Karpas-422 (cell line): ENCODE data around the gene PLEKHG4. TPM values are rescaled to one million over a fixed set of nuclear protein-coding genes. Genes with fewer than 3 reads are reported as not detected.

Experiments
- DNase-seq: peaks from one replicate; pipeline ENCODE4 v3.0.0-alpha.2; 2015
- H2AFZ ChIP-seq: fragments of 200-600 bp; sonication (generic); 2 replicates; pipeline ENCODE4 v1.6.1; 2014; ENCODE audit warnings: antibody characterized with exemption, low read length, mixed read lengths
- H3K27ac ChIP-seq: fragments of 200-600 bp; sonication (generic); 2 replicates; pipeline ENCODE4 v1.5.1; 2014; ENCODE audit warnings: mild to moderate bottlenecking, low read length, moderate library complexity
- H3K27me3 ChIP-seq: fragments of 200-600 bp; sonication (generic); 2 replicates; pipeline ENCODE4 v1.6.1; 2014; ENCODE audit warnings: low read length, mixed read lengths
- H3K36me3 ChIP-seq: fragments of 200-600 bp; sonication (generic); 2 replicates; pipeline ENCODE4 v1.6.1; 2014; ENCODE audit warnings: low read length, mixed read lengths; ENCODE audit not compliant: insufficient read depth
- H3K4me1 ChIP-seq: fragments of 200-600 bp; sonication (generic); 2 replicates; pipeline ENCODE4 v1.6.1; 2014; ENCODE audit warnings: mild to moderate bottlenecking, low read length, mixed read lengths
- H3K4me2 ChIP-seq: fragments of 200-600 bp; sonication (generic); 2 replicates; pipeline ENCODE4 v1.6.1; 2014; ENCODE audit warnings: low read length, low read depth, mild to moderate bottlenecking; ENCODE audit not compliant: poor library complexity, severe bottlenecking
- H3K4me3 ChIP-seq: fragments of 200-600 bp; sonication (generic); 2 replicates; pipeline ENCODE4 v1.5.1; 2014; ENCODE audit warnings: mild to moderate bottlenecking, antibody characterized with exemption, low read length, mixed read lengths
- H3K79me2 ChIP-seq: fragments of 200-600 bp; sonication (generic); 2 replicates; pipeline ENCODE4 v1.6.1; 2014; ENCODE audit warnings: mild to moderate bottlenecking, low read length, mixed read lengths
- H3K9ac ChIP-seq: fragments of 200-600 bp; sonication (generic); 2 replicates; pipeline ENCODE4 v1.6.0; 2014; ENCODE audit warnings: low read length
- H3K9me2 ChIP-seq: fragments of 200-600 bp; sonication (generic), shearing (Covaris generic); replicated peaks from 2 replicates; pipeline ENCODE4 v1.6.0; 2014; ENCODE audit warnings: mild to moderate bottlenecking, low read length, moderate library complexity; ENCODE audit not compliant: insufficient read depth
- H3K9me3 ChIP-seq: fragments of 300-700, 200-600 bp; sonication (generic); 2 replicates; pipeline ENCODE4 v1.6.1; 2014; ENCODE audit warnings: low read length, mixed read lengths
- H4K20me1 ChIP-seq: fragments of 200-600 bp; sonication (generic); 2 replicates; pipeline ENCODE4 v1.6.1; 2014; ENCODE audit warnings: mild to moderate bottlenecking, antibody characterized with exemption, low read length, low read depth; ENCODE audit not compliant: insufficient read depth
- total RNA-seq: library from RNA; depleted of rRNA; stranded (reverse); fragments of >200 nt; shearing (Covaris generic); gene quantifications from 2 replicates; pipeline ENCODE4 v1.2.3, GENCODE V29; 2014; ENCODE audit warnings: low replicate concordance

Gene PLEKHG4
- total RNA-seq, 1 experiment from 2014 or later: 0.86 TPM

DNA sequence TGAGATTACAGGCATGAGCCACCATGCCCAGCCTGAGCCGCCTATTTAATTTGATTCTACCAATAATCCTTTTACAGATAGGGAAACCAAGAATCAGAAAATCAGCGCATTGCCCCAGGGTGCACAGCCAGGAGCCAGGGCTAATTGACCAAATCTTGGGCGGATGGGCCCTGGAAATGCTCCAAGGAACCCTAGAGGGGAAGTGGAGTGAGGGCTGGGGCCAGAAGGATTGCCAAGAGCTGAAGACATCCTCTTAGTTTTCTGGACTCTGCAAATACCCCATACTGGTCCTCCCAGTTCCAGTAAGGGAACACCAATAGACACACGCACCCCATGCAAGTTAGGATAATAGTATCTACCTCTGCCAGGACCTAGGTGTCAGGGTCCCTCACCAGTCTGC lies 35.9 kb upstream of the PLEKHG4 start:
- no peak overlapping the region for H2AFZ ChIP-seq
- DNase-seq: no peak
- H3K36me3 ChIP-seq: no peaks in the 10 kb centered on the region
- H4K20me1 ChIP-seq: peaks cover 16% of the 10 kb centered on the region; the same call in 1 of the 2 replicates
- peak overlapping the region; percentile 65 for H3K9ac ChIP-seq
- peak overlapping the region; percentile 95 for H3K4me2 ChIP-seq
- no peak overlapping the region for H3K4me3 ChIP-seq
- peaks cover 43% of the 10 kb centered on the region for H3K4me1 ChIP-seq
- peak overlapping the region; percentile 80 for H3K27ac ChIP-seq
- peaks cover 30% of the 10 kb centered on the region for H3K79me2 ChIP-seq
- no peaks in the 10 kb centered on the region for H3K27me3 ChIP-seq
- no peaks in the 10 kb centered on the region for H3K9me2 ChIP-seq
- no peaks in the 10 kb centered on the region for H3K9me3 ChIP-seq

DNA sequence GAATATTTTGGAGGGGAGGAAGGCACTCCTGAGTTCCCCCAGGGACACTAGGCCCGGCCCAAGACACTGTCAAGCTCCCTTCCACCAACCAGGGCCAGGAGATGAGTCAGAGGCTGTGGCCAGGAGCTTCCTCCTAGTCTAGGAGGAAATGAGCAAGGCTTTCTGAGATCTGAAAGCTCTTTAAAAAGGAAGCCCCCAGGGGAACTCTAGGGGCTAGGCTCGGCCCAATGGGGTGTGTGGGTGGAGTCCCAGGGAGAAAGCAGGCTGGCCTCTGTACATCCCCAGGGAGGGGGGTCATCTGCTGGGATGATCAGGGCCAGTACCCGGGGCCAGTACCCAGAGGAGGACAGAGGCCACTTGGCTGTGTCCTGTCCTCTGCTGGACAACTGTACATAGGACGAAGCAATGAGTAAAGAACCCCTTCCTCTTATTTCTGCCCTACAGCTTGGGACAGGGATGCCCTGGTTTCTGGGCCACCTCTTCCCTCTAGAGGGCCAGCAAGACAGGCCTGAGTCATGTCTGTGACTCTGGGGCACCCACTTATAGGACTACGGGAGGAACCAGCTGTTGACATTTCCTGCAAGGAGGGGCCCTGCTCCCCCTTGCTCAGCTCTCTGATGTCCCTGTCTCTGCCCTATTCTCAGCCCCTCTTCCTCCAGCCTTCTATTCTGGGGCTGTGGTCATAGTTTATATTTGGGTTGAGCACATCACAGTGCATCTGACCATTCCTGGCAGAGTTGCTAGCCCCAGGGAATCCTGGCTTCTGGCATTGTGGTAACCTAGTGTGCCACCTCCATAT lies 34.7 kb upstream of the PLEKHG4 start:
- no peaks in the 10 kb centered on the region for H3K36me3 ChIP-seq
- peak overlapping the region; percentile 88 for H3K4me3 ChIP-seq

GRCh38 chr16:67245186-67245585 lies 34.1 kb upstream of the PLEKHG4 start:
- no peaks in the 10 kb centered on the region for H3K36me3 ChIP-seq
- H3K9ac ChIP-seq: peak overlapping the region; percentile 79
- H3K27me3 ChIP-seq: no peaks in the 10 kb centered on the region
- no peak overlapping the region for H2AFZ ChIP-seq
- H3K9me2 ChIP-seq: no peaks in the 10 kb centered on the region
- H3K4me1 ChIP-seq: peaks cover 59% of the 10 kb centered on the region
- H3K4me3 ChIP-seq: peak overlapping the region; percentile 88
- peak overlapping the region; percentile 83 for H3K27ac ChIP-seq
- H3K4me2 ChIP-seq: peak overlapping the region; percentile 95
- no peak for DNase-seq
- no peaks in the 10 kb centered on the region for H3K9me3 ChIP-seq
- peaks cover 30% of the 10 kb centered on the region for H3K79me2 ChIP-seq
- H4K20me1 ChIP-seq: peaks cover 11% of the 10 kb centered on the region; the same call in 1 of the 2 replicates

More for the DNA sequence above, 34.7 kb upstream of the PLEKHG4 start:
- peak overlapping the region; percentile 95 for H3K4me2 ChIP-seq
- H4K20me1 ChIP-seq: peaks cover 16% of the 10 kb centered on the region; the same call in 1 of the 2 replicates
- no peak overlapping the region for H2AFZ ChIP-seq
- DNase-seq: peak; percentile 96
- H3K9ac ChIP-seq: peak overlapping the region; percentile 79
- peaks cover 53% of the 10 kb centered on the region for H3K4me1 ChIP-seq
- no peaks in the 10 kb centered on the region for H3K27me3 ChIP-seq
- no peaks in the 10 kb centered on the region for H3K9me2 ChIP-seq
- H3K27ac ChIP-seq: peak overlapping the region; percentile 83
- H3K79me2 ChIP-seq: peaks cover 30% of the 10 kb centered on the region
- H3K9me3 ChIP-seq: no peaks in the 10 kb centered on the region

DNA sequence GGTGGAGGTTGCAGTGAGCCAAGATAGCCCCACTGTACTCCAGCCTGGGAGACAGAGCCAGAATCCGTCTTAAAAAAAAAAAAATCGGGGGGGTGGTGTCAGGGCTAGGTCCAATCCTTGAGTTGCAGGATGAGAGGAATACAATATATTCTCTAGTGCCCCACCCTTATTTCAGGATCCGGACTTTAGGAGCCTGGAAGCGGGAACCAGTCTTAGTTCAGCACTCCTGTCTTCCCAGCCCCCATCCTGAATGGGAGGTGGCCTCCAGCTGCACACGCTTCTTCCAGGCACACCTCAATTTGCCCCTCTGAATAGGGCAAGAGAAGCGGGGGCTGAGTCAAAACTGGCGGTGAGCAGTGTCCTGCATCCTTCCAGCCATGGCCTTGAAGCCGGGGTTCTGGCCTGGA lies 33.7 kb upstream of the PLEKHG4 start:
- no peaks in the 10 kb centered on the region for H3K27me3 ChIP-seq
- peaks cover 11% of the 10 kb centered on the region; the same call in 1 of the 2 replicates for H4K20me1 ChIP-seq
- H3K9me3 ChIP-seq: no peaks in the 10 kb centered on the region
- peak overlapping the region; percentile 88 for H3K4me3 ChIP-seq
- peaks cover 64% of the 10 kb centered on the region for H3K4me1 ChIP-seq
- peak overlapping the region; percentile 47; the same call in 1 of the 2 replicates for H2AFZ ChIP-seq
- no peaks in the 10 kb centered on the region for H3K9me2 ChIP-seq
- peak overlapping the region; percentile 95 for H3K4me2 ChIP-seq
- peak overlapping the region; percentile 83 for H3K27ac ChIP-seq
- H3K36me3 ChIP-seq: no peaks in the 10 kb centered on the region
- peaks cover 30% of the 10 kb centered on the region for H3K79me2 ChIP-seq
- no peak for DNase-seq
- H3K9ac ChIP-seq: peak overlapping the region; percentile 79

DNA sequence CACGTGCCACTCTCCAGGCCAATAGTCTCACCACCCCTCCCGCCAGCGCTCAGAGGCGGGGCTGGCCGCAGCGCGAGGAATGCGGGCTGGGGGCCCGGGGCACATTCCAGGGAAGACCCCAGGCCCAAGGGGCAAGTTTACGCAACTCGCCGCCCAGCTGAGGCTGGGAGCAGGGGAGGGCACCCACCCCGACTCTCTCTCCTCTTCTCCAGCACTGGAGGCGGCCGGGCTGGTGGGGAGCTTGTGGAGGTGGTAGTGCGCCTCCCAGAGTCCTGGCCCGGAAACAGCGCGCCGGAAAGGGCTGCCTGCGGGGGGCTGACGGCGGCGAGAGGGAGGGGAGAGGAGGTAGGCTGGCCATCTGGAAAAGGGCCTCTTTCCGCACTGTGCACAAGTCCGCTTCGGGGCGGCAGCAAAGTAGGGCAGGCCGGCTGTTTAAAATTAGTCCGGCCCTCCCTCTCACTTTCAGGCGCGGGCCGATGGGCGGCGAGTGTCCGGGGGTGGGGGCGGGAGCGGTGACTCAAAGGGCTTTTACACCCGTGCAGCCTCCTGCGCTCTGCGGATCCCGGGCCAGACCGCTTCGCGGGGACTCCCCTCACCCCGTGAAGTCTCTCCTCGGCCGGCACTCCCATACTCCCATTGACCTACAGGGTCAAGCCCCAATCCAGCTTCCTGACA lies 33.1 kb upstream of the PLEKHG4 start:
- H3K9ac ChIP-seq: peak overlapping the region; percentile 79
- no peaks in the 10 kb centered on the region for H3K9me3 ChIP-seq
- peak; percentile 89 for DNase-seq
- H2AFZ ChIP-seq: peak overlapping the region; percentile 47; the same call in 1 of the 2 replicates
- peaks cover 66% of the 10 kb centered on the region for H3K4me1 ChIP-seq
- no peaks in the 10 kb centered on the region for H3K27me3 ChIP-seq
- no peaks in the 10 kb centered on the region for H3K36me3 ChIP-seq
- H3K9me2 ChIP-seq: no peaks in the 10 kb centered on the region
- H3K79me2 ChIP-seq: peaks cover 30% of the 10 kb centered on the region
- peak overlapping the region; percentile 83 for H3K27ac ChIP-seq
- H3K4me2 ChIP-seq: peak overlapping the region; percentile 95
- peak overlapping the region; percentile 88 for H3K4me3 ChIP-seq
- H4K20me1 ChIP-seq: peaks cover 11% of the 10 kb centered on the region; the same call in 1 of the 2 replicates

GRCh38 chr16:67246756-67247191 lies 32.6 kb upstream of the PLEKHG4 start:
- Histone ChIP-seq H3K4me3 (peak overlapping the region; percentile 88), H2AFZ (peak overlapping the region; percentile 47; the same call in 1 of the 2 replicates), H3K9ac (peak overlapping the region; percentile 79), H3K9me3 (no peaks in the 10 kb centered on the region), H3K9me2 (no peaks in the 10 kb centered on the region), H3K27me3 (no peaks in the 10 kb centered on the region), H3K4me1 (peaks cover 61% of the 10 kb centered on the region), H3K79me2 (peaks cover 27% of the 10 kb centered on the region), H3K4me2 (peak overlapping the region; percentile 95), H4K20me1 (peaks cover 11% of the 10 kb centered on the region; the same call in 1 of the 2 replicates), H3K27ac (peak overlapping the region; percentile 83; the same call in 1 of the 2 replicates), H3K36me3 (no peaks in the 10 kb centered on the region)
- no peak for DNase-seq

- Histone ChIP-seq H3K9me2 (no peaks in the 10 kb centered on the region), H3K9ac (peak within 1 kb of the TSS; percentile 90), H3K27me3 (no peaks in the 10 kb centered on the region), H3K79me2 (peaks cover 22% of the 10 kb centered on the region), H2AFZ (peak within 1 kb of the TSS; percentile 93), H3K4me1 (peaks cover 60% of the 10 kb centered on the region), H3K36me3 (no peaks in the 10 kb centered on the region), H4K20me1 (peaks cover 11% of the 10 kb centered on the region; the same call in 1 of the 2 replicates), H3K9me3 (no peaks in the 10 kb centered on the region), H3K27ac (peak within 1 kb of the TSS; percentile 83), H3K4me3 (peak within 1 kb of the TSS; percentile 88), H3K4me2 (peak within 1 kb of the TSS; percentile 95)
- peak; percentile 98 for DNase-seq
Measured at GRCh38 chr16:67247192-67248072, 31.9 kb upstream of the PLEKHG4 start, which contains the start of gene FHOD1. Gene FHOD1 (minus strand): TSS chr16:67247481. CDS start chr16:67247410, 71 bp downstream.
